Caki2 (cell line): ENCODE measurements around the gene CD7. TPM values are rescaled to one million over a fixed set of nuclear protein-coding genes. Genes with fewer than 3 reads are reported as not detected.
"Not testable (repeated sequence)": the region's sequence is repeated elsewhere in the genome, so short reads cannot be mapped to it uniquely, and the experiment has no call there.

ENCODE experiments used
- DNase-seq: peaks from one replicate; pipeline ENCODE4 v3.0.0-alpha.2; 2015; ENCODE audit warnings: low read depth
- in situ Hi-C: cut with HindIII; loops from 2 replicates; pipeline ENCODE4 v1.10.0; 2016; ENCODE audit warnings: low sequenced_read_pairs, low pct_unique_long_range_greater_than_20kb, mixed read lengths
- total RNA-seq: library from RNA; depleted of rRNA; stranded (reverse); fragments of >200 nt; shearing (Covaris generic); gene quantifications from 2 replicates; pipeline ENCODE4 v1.2.3, GENCODE V29; 2014; ENCODE audit warnings: low replicate concordance; rRNA removed

The CD7 gene
- not detected in 2 replicates for total RNA-seq

DNA sequence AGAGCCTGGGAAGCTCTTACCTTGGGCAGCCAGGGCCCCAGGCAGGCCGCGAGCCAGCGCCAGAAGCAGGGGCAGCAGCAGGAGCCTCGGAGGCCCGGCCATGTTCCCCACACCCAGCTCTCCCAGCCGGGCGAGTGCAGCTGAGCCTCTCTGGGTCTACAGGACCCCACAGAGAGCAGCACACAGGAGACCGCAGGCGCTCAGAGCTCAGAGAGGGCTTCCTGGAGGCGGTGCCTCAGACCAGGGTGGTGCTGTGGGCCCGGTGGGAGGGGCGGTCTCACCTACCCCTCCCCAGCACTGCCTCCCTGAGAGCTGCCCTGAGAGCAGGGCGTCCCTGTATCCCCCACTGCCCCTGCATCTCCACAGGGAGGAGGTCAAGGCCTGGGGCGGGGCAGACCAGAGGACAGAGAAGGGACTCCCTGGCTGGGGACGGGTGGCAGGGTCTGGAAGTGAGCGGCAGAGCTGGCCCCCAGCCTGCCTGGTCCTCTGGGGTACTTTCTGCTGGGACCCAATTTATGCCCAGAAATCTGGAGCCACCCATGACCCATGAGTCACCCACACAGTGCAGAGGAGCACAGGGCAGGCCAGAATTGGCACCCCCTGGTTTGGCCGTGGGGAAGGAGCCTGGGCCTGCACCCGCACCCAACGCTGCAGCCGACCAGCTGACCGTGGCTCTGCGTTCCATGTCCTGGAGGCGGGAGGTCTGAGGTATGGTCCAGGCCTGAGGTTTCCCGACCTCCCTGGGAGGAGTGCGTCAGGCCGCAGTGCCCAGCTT is at the start of gene CD7:
CD7 (minus strand) TSS at position 215 of the 775 bp plus-strand sequence; CDS start at position 102, 113 bp downstream.
- in situ Hi-C loops = no loop called here
- no peak for DNase-seq

DNA sequence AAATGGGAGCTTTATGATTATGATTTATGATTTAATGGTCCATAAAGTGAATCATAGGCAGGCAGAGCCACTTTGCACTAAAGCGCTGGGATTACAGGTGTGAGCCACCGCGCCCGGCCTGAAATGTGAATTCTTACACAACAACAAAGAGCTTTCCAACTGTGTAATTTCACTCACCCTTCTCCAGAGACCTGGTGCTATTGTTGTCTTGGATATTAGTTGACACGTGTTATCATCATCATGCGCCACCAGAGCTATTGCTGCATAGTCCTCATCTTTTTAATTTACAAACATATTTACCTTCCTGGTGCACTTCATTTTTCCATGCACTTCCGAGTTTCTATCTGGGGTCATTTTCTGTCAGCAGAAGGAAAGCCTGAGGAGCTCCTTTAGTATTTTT is 49.3 kb upstream of the CD7 start:
- no peak for DNase-seq
- in situ Hi-C loops = no loop called here

DNA sequence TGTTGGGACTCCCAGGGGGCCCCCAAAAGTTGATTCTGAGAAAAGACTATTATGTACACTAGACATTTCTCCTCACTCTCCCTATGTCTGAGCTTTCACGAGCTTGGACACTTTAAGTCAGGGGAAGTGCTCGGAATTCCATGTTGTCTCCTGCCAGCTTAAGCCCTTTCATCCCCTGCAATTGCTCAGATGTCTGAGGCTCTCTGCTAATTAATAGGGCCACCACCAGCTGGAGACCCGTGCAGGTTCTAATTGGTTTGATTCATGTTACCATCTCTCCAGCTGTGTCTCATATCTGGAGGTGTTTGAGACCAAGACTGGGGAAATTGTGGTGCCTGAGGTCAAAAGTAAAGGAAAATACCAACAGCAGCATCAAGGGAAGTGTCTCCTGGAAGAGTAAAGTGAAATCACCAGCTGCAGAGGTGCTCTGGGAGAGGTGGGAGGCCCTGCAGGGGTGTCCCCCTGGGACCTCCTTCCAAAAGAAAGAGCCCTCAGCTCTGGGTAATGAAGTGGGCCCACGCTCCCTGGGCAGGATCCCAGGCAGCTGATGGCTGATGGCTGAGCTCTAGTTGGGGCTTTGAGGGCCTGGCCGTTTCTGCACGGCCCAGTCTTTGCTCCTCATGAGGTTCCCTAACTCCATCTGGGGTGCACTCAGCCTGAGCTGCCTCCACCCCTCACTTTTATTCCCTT is 48.3 kb upstream of the CD7 start:
- in situ Hi-C loops = no loop called here
- no peak for DNase-seq

DNA sequence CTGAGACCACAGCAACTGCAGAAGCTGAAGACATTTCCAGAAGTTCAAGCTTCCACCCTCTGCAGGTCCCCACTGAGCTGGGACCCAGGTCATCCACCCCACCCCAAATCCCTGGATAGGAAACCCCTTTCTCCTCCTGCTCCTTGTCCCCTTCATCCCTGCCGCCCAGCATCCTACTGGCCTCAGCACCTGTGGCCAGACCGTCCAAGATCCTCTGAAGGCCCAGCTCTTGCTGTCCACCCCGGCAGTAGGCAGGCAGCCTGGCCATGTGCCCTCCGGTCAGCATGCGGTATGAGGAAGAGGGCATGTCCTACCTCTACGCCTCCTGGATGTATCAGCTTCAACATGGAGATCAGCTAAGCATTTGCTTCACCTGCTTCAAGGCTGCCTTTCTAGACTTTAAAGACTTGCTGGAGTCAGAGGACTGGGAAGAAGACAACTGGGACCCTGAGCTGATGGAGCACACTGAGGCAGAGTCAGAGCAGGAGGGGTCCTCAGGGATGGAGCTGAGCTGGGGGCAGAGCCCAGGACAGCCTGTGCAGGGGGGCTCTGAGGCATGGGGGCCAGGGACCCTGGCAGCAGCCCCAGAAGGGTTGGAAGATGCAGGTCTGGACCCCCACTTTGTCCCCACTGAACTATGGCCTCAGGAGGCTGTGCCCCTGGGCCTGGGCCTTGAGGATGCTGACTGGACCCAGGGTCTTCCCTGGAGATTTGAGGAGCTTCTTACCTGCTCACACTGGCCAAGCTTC is 44.7 kb upstream of the CD7 start:
- DNase-seq = no peak
- in situ Hi-C loops = no loop called here

DNA sequence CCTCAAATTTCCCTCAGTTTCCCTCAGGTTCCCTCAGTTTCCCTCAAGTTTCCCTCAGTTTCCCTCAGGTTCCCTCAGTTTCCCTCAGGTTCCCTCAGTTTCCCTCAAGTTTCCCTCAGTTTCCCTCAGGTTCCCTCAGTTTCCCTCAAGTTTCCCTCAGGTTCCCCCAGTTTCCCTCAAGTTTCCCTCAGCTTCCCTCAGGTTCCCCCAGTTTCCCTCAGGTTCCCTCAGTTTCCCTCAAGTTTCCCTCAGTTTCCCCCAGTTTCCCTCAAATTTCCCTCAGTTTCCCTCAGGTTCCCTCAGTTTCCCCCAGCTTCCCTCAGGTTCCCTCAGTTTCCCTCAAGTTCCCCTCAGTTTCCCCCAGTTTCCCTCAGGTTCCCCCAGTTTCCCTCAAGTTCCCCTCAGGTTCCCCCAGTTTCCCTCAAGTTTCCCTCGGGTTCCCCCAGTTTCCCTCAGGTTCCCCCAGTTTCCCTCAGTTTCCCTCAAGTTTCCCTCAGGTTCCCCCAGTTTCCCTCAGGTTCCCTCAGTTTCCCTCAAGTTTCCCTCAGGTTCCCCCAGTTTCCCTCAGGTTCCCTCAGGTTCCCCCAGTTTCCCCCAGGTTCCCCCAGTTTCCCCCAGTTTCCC is 42.2 kb upstream of the CD7 start:
- DNase-seq, in situ Hi-C loops: not testable (repeated sequence)

DNA sequence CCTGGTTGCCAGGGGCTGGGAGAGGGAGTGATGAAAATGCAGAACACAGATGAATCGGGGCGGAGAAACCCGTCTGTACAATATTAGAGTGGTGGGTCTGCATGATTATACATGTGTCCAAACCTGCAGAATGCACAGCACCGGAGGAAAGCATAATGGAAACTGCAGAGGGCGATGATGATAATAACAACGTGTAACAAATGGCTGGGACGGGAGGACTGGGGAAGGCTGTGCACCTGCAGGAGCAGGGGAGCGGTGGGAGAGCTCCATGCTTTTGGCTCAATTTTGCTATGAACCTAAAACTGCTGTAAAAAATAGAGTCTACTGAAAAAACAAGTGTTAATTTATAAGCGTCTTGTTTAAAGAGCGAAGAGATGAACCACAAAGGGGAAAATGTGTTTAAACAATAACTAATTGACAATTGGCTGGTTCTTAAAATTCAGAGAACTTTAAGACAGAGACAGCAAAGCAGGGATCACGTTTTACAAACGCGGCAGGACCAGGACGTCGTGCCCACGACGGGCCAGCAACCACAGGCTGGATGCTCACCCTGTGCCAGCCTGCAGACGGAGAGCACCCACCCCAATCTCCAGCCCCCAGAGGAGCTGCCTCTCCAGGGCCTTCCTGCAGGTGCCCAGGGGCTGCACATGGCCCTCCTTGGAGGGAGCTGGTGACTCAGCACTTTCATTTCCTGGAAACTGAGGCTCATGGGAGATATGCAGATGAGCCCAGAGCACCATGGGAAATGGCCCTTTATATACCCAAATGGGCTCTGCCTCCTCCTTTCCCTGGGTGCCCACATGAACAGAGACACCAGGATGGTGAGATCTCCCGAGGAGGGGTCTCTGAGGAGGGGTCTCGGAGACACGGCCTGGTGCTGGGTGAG is 41.3 kb upstream of the CD7 start, which contains the start of gene TEX19:
TEX19 (plus strand) TSS at position 783 of the 886 bp plus-strand sequence. CDS start 2,904 bp downstream, outside the sequence.
- in situ Hi-C loops = no loop called here
- no peak for DNase-seq

DNA sequence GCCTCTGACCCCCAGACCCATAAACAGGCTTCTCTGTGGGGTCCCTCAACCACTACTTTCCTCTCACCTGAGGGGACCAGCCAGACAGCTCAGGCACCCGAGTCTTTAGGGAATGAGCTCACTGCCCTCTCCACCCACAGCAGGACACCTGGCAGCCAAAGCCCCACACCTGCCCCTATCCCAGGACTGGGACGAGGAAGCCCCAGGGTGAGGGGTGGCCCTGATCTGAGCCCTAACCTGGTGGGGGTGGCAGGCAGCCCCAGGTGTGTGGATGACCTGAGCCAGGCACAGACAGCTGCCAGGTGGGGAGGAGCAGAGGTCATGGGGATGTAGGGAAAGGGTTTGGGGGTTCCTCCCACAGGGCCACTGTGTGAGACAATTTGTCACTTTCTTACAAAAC is 40.0 kb upstream of the CD7 start:
- in situ Hi-C loops = no loop called here
- DNase-seq = no peak

DNA sequence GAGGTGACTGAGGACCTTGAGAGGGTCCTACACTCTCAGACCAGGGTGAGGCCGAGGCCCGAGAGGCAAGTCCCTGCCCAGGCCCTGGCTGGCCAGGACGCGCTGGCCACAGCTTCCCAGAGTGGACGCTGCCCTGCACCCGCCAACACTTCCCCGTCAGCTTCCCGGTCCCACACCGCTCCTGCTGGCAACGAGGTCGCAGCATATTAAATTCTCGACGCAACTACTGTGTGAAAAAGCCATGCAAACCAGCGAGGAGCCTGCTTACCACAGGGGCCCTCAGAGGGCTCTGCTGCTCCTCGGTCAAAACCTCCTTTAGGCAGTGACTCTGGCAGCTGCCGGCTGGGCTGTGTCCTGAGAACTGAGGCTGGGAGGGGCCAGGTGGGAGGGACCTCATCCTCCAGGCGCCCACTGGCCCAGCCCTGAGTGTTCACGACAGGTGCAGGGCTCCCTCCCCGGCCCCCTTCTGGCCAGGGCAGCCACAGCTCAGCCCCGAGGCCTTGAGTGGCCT is 39.5 kb upstream of the CD7 start:
- no peak for DNase-seq
- in situ Hi-C loops = no loop called here

DNA sequence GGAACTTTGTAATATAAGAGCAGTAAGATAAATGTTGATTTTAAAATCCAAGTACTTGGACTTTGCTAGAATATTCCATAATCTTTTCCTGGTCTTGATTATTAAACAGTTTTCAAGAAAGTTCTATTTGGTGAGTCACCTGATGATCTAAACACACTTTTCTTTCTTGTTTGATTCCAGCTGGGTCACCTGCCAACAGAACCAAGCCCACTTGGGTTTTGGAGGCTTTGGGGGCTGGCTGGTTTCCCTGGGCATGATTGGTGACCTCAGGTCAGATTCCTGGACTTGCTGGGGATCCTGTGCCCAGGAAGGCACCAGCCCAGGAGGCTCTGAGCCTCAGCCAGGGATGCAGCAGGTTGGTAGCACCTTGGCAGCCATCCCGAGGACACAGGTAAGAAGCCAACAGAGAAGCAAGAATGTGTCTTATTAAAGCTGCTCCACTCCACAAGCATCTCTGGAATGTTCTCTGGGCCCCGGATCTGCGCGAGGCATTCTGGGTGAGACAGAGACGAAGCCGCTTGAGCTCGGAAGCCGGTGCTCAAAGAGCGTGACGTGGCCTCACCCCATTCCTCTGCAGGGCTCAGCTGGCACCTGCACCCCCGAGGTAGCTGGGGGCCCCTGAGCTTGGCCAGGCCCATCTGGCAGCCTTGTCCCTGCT is 38.5 kb upstream of the CD7 start:
- in situ Hi-C loops = no loop called here

DNA sequence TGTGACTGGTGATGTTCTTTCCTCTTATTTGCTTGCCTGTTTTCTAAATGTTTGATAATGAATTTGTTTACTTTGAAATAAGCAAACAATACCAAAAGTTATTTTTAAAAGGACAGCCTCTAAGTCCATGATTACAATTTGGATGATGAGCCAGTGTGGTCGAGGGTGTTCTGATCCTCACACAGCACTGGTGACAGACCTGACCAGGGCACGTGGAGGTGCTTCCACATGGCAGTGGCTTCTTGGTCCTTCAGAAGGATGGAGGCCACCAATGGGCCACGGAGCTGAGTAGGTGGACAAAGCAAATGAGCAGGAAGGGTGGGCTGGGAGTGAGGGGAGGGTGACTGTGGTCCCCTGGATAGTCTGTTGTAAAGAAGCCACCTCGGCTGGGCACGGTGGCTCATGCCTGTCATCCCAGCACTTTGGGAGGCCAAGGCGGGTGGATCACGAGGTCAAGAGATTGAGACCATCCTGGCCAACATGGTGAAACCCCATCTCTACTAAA is 37.4 kb upstream of the CD7 start:
- in situ Hi-C loops = no loop called here
- no peak for DNase-seq

More for the DNA sequence above, 38.5 kb upstream of the CD7 start:
- no peak for DNase-seq

DNA sequence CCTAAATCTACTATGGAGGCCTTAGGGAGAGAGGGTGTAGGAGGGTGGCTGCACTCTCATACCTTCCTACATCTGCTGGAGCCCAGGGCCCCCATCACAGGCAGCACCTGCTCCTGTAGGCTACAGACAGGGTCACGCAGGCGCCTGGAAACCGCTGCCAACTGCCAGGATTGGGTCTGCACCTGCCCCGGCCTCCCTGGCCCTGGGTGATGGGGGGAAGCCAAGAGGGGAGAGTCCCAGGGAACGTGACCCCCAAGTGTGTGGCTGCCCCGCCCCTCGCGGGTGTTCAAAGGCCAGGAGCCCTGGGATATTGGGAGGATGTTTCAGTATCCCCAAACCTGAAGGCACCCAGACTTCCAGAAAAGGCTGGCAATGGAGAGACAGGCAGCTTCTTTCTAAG is 36.1 kb upstream of the CD7 start:
- in situ Hi-C loops = no loop called here
- DNase-seq = no peak

DNA sequence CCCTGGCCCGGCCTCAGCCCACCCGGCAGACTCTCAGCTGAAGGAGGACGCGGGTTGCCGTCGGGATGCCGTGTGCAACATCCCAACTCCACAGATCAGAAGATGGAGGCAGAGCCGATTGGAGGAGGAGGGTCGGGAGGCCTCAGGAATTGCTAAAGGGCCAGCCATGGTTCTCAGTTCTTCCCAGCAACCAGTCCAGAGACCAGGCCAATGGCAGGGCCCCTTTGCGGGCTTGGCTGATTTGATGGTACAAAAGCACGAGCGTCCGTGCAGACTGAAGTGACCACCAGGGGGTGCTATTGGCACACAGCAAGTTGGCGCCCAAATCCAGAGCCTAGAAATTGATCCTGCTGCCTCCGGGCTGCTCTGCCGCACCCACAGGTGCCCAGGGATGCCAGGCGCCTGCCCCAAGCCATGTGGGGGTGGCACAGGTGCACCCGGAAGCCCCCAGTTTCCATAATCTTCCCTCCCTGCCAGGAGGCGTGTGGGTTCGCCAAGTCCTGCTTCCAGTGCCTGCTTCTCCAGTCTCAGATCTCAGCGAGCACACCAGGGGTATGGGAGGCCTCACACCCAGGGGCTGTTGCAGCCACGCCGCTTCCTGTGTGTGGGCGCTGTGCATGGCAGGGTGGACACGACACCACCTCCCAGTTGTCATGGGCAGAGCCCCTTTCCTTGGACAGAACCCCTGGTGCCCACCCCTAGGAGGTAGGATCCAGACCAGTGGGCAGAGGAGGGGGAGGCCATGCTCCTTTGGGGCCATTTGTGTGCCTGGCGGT is 34.5 kb upstream of the CD7 start:
- in situ Hi-C loops = no loop called here
- peak; percentile 70 for DNase-seq

DNA sequence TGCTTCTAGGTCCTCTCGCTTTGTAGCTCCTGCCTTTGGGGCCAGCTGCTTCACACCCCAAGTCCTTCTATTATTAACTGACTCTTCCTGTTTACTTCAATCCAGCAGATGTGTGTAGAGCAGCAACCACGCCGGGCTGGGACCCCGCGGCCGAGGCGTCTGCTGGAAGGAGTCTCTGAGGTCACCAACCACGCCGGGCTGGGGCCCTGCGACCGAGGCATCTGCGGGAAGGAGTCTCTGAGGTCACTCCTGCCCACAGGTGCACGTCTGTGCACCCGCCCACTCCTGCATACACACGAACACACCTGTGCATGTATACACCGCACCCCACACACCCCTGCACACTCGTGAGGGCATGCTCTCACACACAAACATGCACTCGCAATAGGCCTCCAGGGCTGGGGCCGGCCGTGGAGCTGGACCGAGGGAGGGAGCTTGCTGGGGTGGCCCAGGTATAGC is 33.9 kb upstream of the CD7 start:
- in situ Hi-C loops = no loop called here
- DNase-seq = no peak

DNA sequence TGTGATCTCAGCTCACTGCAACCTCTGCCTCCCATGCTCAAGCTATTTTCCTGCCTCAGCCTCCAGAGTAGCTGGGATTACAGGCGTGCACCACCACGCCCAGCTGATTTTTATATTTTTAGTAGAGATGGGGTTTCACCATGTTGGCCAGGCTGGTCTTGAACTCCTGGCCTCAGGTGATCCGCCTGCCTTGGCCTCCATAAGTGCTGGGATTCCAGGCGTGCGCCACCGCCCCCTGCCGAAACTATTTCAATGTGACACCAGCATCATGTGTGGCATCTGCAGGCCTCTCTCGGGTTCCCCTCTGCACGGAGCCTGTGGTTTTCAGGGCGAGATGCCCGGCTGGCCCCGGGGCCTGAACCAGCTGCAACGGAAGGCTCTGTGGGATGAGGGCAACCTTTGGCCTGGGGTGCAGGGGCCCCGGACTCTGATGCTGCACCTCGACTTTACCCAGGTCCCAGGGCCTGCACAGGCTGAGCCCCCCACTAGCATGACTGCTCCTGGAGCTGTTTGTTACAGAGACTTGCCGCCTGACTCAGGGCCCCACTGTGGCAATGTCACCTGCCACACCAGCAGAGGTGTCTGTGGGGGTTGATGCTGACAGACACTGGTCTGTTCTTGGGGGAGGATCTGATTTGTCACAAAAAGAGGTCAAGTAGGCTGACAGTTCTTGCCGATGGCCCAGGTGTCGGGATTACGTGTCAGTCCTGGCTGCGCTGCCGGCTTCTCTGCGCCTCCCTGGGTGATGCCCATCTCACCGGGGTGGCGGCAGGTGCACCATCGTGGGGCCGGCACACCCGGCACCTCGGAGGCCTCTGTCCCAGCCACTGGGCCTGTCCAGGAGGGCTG is 33.0 kb upstream of the CD7 start:
- no peak for DNase-seq
- in situ Hi-C loops = no loop called here

DNA sequence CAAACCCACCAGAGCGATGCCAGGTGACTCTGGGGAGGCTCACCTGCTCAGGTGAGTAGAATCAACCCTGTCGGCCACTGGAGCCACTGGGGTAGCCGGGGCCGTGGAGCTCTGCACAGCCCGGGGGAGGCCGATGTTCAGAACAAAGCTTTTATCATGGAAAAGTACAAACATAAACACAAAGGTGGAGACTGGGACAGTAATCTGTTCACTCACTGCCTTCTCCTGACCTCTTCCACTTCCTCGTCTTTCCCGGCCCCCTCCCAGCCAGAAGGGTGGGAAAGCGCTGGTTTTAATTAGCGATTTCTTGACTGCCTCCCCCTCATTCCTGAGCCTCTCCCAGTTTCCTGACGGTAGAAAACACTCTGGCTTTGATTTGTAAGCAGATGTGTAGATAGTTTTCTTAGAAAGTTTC is 31.9 kb upstream of the CD7 start:
- DNase-seq = no peak
- in situ Hi-C loops = no loop called here
